ENCODE measurements around the gene NAP1L4.

GRCh38 chr11:2899080-2899783 is 92.9 kb downstream of the NAP1L4 start:
- TF ChIP-seq CTCF (IDR thresholded peaks at IDR 0.05; ENCODE audit: low read length) (no peak), EZH2 (IDR thresholded peaks at IDR 0.05; ENCODE audit: borderline replicate concordance, low read length) (no peak)

All from OCI-LY1 (cell line).